A673 (cell line): Measurements from ENCODE around the gene MYEOV.

Experiments used
- CTCF ChIP-seq: fragments of 300-800, 200-600 bp; sonication (generic); conservative IDR thresholded peaks from 2 replicates; pipeline ENCODE4 v1.5.1; 2017; ENCODE audit warnings: low read depth, mild to moderate bottlenecking, antibody characterized with exemption, low read length, moderate library complexity, mixed read lengths
- EZH2 ChIP-seq: fragments of 200-600 bp; sonication (generic); IDR thresholded peaks from 2 replicates; pipeline ENCODE4 v1.6.1; 2017; ENCODE audit warnings: borderline replicate concordance, low read depth, mild to moderate bottlenecking, mixed read lengths, antibody characterized with exemption, low read length; ENCODE audit not compliant: poor library complexity, severe bottlenecking

GRCh38 chr11:69317401-69318092 is 23.6 kb downstream of the MYEOV start:
- TF ChIP-seq CTCF (no peak), EZH2 (no peak)
